Astrocyte of the cerebellum (primary cell): ENCODE results near the gene LRRC27.

Experiments
- DNase-seq: peaks from one replicate; pipeline ENCODE4 v3.0.0-alpha.2; 2011; ENCODE audit warnings: low read depth
- H3K4me3 ChIP-seq: 2 replicates; pipeline ENCODE4 v1.5.1; 2011; ENCODE audit warnings: mild to moderate bottlenecking, low read depth, low read length, moderate library complexity
- in situ Hi-C: cut with HindIII; loops from 2 replicates; pipeline ENCODE4 v1.10.0; 2017; ENCODE audit warnings: low sequenced_read_pairs
- TF ChIP-seq, protein P1 (sequence below): IDR thresholded peaks from 2 replicates; pipeline ENCODE4 v1.5.1; 2012; ENCODE audit warnings: low read length, low read depth, moderate library complexity, mild to moderate bottlenecking; ENCODE audit errors: missing control alignments

The LRRC27 gene

DNA sequence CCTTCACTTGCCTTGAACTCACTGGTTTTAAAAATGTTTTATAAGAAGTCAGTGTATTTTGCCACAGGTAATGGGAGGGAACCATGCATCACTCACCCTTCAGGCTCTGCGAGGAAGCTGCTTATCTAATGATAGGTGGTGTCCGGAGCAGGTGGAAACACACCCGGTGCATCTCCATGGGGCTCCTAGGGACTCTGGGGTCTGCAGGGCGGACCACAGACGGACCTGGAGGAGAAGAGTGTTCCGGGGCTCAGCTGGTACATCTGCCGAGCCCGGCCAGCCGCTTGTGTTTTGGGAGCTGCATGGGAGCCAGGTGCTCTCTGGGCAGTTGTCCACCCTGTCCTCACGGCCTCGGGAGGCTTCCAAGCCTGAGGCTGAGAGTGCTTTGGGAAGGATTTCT is 7.3 kb downstream of the LRRC27 start:
- H3K4me3 ChIP-seq = no peak overlapping the region
- TF ChIP-seq, protein P1, sequence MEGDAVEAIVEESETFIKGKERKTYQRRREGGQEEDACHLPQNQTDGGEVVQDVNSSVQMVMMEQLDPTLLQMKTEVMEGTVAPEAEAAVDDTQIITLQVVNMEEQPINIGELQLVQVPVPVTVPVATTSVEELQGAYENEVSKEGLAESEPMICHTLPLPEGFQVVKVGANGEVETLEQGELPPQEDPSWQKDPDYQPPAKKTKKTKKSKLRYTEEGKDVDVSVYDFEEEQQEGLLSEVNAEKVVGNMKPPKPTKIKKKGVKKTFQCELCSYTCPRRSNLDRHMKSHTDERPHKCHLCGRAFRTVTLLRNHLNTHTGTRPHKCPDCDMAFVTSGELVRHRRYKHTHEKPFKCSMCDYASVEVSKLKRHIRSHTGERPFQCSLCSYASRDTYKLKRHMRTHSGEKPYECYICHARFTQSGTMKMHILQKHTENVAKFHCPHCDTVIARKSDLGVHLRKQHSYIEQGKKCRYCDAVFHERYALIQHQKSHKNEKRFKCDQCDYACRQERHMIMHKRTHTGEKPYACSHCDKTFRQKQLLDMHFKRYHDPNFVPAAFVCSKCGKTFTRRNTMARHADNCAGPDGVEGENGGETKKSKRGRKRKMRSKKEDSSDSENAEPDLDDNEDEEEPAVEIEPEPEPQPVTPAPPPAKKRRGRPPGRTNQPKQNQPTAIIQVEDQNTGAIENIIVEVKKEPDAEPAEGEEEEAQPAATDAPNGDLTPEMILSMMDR = no peak
- in situ Hi-C loops = no loop called here
- no peak for DNase-seq

DNA sequence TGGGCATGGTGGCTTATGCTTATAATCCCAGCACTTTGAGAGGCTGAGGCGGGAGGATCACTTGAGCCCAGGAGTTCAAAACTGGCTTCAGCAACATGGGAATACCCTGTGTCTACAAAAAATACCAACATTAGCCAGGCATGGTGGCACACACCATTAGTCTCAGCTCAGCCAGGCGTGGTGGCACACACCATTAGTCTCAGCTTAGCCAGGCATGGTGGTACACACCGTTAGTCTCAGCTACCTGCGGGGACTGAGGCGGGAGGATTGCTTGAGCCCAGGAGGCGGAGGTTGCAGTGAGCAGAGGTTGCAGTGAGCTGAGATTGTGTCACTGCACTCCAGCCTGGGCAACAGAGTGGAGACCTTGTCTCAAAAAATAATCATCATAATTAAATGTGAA is 9.0 kb downstream of the LRRC27 start:
- TF ChIP-seq, protein P1 = no peak
- DNase-seq = no peak
- in situ Hi-C loops = loop anchor here (5.0 to 10.0 kb wide), 2 partner anchors 109 to 136 kb away; no protein-coding TSS in a partner anchor

DNA sequence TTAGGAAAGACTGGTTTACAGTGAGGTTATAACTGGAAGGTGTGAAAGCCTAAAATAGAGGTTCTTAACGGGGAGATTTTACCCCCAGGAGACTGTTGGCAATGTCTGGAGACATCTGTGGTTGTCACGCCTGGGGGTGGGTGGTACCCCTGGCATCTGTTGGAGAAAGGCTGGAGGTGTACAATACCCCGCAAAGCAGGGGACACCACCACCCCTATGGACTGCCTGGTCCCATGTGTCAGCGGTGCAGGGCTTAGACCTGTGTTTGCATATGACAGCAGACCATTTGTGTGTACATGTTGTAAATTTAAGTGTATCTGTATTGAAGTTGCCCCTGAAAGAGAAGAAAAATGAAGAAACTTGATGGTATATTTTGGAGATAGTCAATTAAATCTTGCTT is 9.8 kb downstream of the LRRC27 start:
- DNase-seq = no peak
- TF ChIP-seq, protein P1 = no peak
- in situ Hi-C loops = loop anchor here (5.0 to 10.0 kb wide), 2 partner anchors 109 to 137 kb away; no protein-coding TSS in a partner anchor
- no peak overlapping the region for H3K4me3 ChIP-seq

More for the DNA sequence above, 9.0 kb downstream of the LRRC27 start:
- no peak overlapping the region for H3K4me3 ChIP-seq

DNA sequence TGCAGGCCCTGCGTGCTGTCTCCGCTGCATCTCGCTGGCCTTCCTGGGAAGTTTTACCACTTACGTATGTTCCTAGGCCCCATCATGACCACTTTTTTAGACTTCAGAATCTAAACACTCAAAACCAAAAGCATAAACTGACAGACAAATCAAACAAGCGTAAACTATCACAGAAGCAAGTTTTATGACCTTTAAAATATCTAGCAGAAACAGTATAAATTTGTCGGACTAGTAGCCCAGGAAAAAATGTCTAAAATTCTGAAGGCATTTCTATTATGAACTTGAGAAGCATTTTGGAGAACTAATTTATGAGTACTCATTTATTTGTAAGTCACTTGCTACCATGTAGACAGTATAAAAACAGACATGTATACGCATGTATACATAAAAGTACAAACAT is 10.6 kb downstream of the LRRC27 start:
- DNase-seq = no peak
- in situ Hi-C loops = loop anchor here (5.0 to 10.0 kb wide), 2 partner anchors 110 to 138 kb away; no protein-coding TSS in a partner anchor
- TF ChIP-seq, protein P1 = no peak
- no peak overlapping the region for H3K4me3 ChIP-seq

DNA sequence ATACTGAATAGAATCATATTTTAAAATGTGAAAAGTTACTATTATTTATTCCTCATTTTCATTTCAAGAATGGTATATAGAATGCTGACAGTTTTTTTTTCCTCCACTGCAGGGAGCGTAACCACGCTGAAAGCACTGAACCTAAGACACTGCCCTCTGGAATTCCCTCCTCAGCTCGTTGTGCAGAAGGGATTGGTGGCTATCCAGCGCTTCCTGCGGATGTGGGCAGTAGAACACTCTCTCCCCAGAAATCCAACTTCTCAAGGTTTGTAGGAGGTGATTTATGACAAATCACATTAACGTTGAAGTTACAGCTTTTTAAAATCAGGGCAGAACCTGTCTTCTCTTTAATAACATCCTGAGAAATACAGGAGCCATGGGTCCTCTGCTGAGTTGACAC is 12.4 kb downstream of the LRRC27 start:
- TF ChIP-seq, protein P1 = no peak
- in situ Hi-C loops = loop anchor here (5.0 to 10.0 kb wide), 2 partner anchors 112 to 140 kb away; no protein-coding TSS in a partner anchor
- no peak for DNase-seq
- H3K4me3 ChIP-seq = no peak overlapping the region

DNA sequence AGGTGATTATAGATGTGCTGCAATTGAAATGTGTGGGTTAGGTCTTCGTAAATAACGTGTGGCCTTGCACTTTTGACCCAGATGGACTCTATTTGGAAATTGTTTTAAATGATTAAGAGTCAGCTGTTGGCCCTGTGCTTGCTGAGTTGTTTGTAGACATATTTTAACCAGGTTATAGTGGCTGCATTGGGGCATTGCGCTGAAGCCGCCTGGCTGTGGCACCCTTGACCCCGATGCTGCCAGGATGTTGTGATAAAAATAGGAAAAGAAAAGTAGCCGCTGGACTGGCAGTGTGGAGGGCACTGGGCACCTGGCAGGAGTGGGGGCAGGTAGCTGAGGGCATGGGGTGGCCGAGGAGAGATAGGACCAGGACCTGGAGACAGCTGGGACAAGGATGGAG is 13.4 kb downstream of the LRRC27 start:
- no peak for DNase-seq
- TF ChIP-seq, protein P1 = no peak

More for the DNA sequence above, 13.4 kb downstream of the LRRC27 start:
- in situ Hi-C loops = loop anchor here (10.0 kb wide), 1 partner anchor 141 kb away; no protein-coding TSS in a partner anchor
- H3K4me3 ChIP-seq = no peak overlapping the region
